Measurements from ENCODE around the gene ITGB3.

Gene ITGB3

DNA sequence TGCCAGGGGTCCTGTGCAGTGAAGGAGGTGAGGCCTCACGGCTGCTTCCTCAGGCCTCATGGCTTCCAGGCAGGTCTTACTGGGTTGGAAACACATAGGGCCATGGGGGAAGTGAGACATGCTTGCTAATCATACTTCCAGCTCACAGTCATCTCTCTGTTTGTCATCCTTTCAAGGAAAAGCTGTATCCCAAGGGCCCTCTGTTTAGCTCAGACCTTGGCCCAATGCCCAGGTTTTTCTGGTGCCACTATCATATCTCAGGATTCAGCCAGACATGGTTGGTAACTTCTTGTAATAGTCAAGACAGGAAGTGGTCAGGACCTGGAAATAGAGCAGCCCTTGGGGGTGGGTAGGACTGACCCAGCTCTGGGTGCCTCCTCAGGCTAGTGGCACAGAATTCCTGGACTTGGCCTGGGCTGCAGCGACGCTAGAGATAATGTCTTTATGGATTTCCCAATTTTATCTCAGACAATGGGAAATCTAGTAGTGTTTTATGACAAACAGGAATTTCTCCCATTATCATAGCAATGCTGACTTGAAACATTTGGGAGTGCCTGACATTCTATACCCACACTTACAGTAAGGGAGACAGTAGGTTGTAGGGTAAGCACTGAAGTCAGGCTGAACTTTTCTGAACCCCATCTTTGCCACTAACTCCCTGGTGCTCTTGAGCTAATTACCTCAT, 13.5 kb upstream of the ITGB3 start:
- Histone ChIP-seq H3K4ac (ENCODE audit: low read depth, low read length) (no peak overlapping the region), H2AFZ (ENCODE audit: insufficient read depth, low read length, poor library complexity) (peak overlapping the region; percentile 1), H4K91ac (ENCODE audit: low read depth, low read length) (no peak overlapping the region), H3K79me1 (ENCODE audit: low read length) (no peaks in the 10 kb centered on the region), H3K4me1 (ENCODE audit: control insufficient read depth in 1 of 2, insufficient read depth in 2 of 2, low read length in 2 of 2) (peaks cover 2 to 5% of the 10 kb centered on the region in 2 experiments), H3K27ac (ENCODE audit: low read depth, low read length) (no peak overlapping the region), H3K4me2 (ENCODE audit: low read length) (no peak overlapping the region), H2BK12ac (ENCODE audit: low read length) (no peak overlapping the region), H3K23ac (ENCODE audit: low read length) (no peak overlapping the region), H4K12ac (ENCODE audit: low read depth, low read length) (no peak overlapping the region), H4K8ac (ENCODE audit: low read depth, low read length) (no peak overlapping the region), H3K9ac (ENCODE audit: low read length) (no peak overlapping the region), H2BK120ac (ENCODE audit: insufficient read depth, low read length, poor library complexity) (no peak overlapping the region), H3K27me3 (ENCODE audit: insufficient read depth, low read length) (no peaks in the 10 kb centered on the region), H3K36me3 (ENCODE audit: control insufficient read depth in 1 of 2, insufficient read depth in 2 of 2, low read length in 2 of 2) (no peaks in the 10 kb centered on the region), H3K79me2 (ENCODE audit: control insufficient read depth, insufficient read depth, low read length, poor library complexity) (no peaks in the 10 kb centered on the region), H3K14ac (ENCODE audit: low read length) (no peak overlapping the region), H2BK5ac (ENCODE audit: low read depth, low read length, poor library complexity) (no peak overlapping the region), H3K4me3 (ENCODE audit: low read depth, low read length) (no peak overlapping the region), H2AK5ac (ENCODE audit: low read length) (no peak overlapping the region), H3K18ac (ENCODE audit: low read length) (no peak overlapping the region), H3K9me3 (ENCODE audit: insufficient read depth, low read depth, low read length) (no peaks in the 10 kb centered on the region)
- WGBS (ENCODE audit: extremely low coverage, insufficient coverage, insufficient read length), result no CpG with 5 or more reads among the region's 3 CpGs
- peak; percentile 33 to 49 for DNase-seq

- Histone ChIP-seq H3K27ac (ENCODE audit: low read depth, low read length) (no peak overlapping the region), H3K9ac (ENCODE audit: low read length) (no peak overlapping the region), H3K27me3 (ENCODE audit: insufficient read depth, low read length) (no peaks in the 10 kb centered on the region), H2AK5ac (ENCODE audit: low read length) (no peak overlapping the region), H3K4ac (ENCODE audit: low read depth, low read length) (no peak overlapping the region), H3K18ac (ENCODE audit: low read length) (no peak overlapping the region), H3K14ac (ENCODE audit: low read length) (no peak overlapping the region), H4K8ac (ENCODE audit: low read depth, low read length) (no peak overlapping the region), H3K9me3 (ENCODE audit: insufficient read depth, low read depth, low read length) (no peaks in the 10 kb centered on the region), H2BK120ac (ENCODE audit: insufficient read depth, low read length, poor library complexity) (no peak overlapping the region), H3K4me3 (ENCODE audit: low read depth, low read length) (no peak overlapping the region), H3K23ac (ENCODE audit: low read length) (no peak overlapping the region), H4K91ac (ENCODE audit: low read depth, low read length) (no peak overlapping the region), H3K4me1 (ENCODE audit: control insufficient read depth in 1 of 2, insufficient read depth in 2 of 2, low read length in 2 of 2) (peaks cover 2 to 5% of the 10 kb centered on the region in 2 experiments), H4K12ac (ENCODE audit: low read depth, low read length) (no peak overlapping the region), H3K79me2 (ENCODE audit: control insufficient read depth, insufficient read depth, low read length, poor library complexity) (no peaks in the 10 kb centered on the region), H3K79me1 (ENCODE audit: low read length) (no peaks in the 10 kb centered on the region), H2BK12ac (ENCODE audit: low read length) (no peak overlapping the region), H3K36me3 (ENCODE audit: control insufficient read depth in 1 of 2, insufficient read depth in 2 of 2, low read length in 2 of 2) (no peaks in the 10 kb centered on the region), H2BK5ac (ENCODE audit: low read depth, low read length, poor library complexity) (no peak overlapping the region), H3K4me2 (ENCODE audit: low read length) (no peak overlapping the region), H2AFZ (ENCODE audit: insufficient read depth, low read length, poor library complexity) (no peak overlapping the region)
- no peak for DNase-seq
- no CpG with 5 or more reads among the region's 3 CpGs for WGBS (ENCODE audit: extremely low coverage, insufficient coverage, insufficient read length)
These were observed 12.8 kb upstream of the ITGB3 start for GRCh38 chr17:47240806-47241205.

GRCh38 chr17:47242648-47243047, 11.0 kb upstream of the ITGB3 start:
- no CpG with 5 or more reads among the region's 2 CpGs for WGBS (ENCODE audit: extremely low coverage, insufficient coverage, insufficient read length)

GRCh38 chr17:47243737-47244598, 9.7 kb upstream of the ITGB3 start:
- no peak overlapping the region for H3K14ac ChIP-seq (ENCODE audit: low read length)

More at GRCh38 chr17:47242648-47243047, 11.0 kb upstream of the ITGB3 start:
- H3K27ac ChIP-seq (ENCODE audit: low read depth, low read length), result no peak overlapping the region
- H3K36me3 ChIP-seq (ENCODE audit: control insufficient read depth in 1 of 2, insufficient read depth in 2 of 2, low read length in 2 of 2), result no peaks in the 10 kb centered on the region
- H3K4me1 ChIP-seq (ENCODE audit: control insufficient read depth in 1 of 2, insufficient read depth in 2 of 2, low read length in 2 of 2), result peaks cover 2 to 5% of the 10 kb centered on the region in 2 experiments
- no peak overlapping the region for H3K23ac ChIP-seq (ENCODE audit: low read length)
- H2BK12ac ChIP-seq (ENCODE audit: low read length), result no peak overlapping the region
- no peaks in the 10 kb centered on the region for H3K27me3 ChIP-seq (ENCODE audit: insufficient read depth, low read length)
- no peak overlapping the region for H4K8ac ChIP-seq (ENCODE audit: low read depth, low read length)
- no peak overlapping the region for H4K12ac ChIP-seq (ENCODE audit: low read depth, low read length)
- H2AK5ac ChIP-seq (ENCODE audit: low read length), result no peak overlapping the region
- H2AFZ ChIP-seq (ENCODE audit: insufficient read depth, low read length, poor library complexity), result no peak overlapping the region
- H3K4me3 ChIP-seq (ENCODE audit: low read depth, low read length), result no peak overlapping the region
- no peak overlapping the region for H2BK120ac ChIP-seq (ENCODE audit: insufficient read depth, low read length, poor library complexity)
- no peak overlapping the region for H4K91ac ChIP-seq (ENCODE audit: low read depth, low read length)
- no peak overlapping the region for H3K4me2 ChIP-seq (ENCODE audit: low read length)
- no peak overlapping the region for H3K14ac ChIP-seq (ENCODE audit: low read length)
- H3K18ac ChIP-seq (ENCODE audit: low read length), result no peak overlapping the region
- no peaks in the 10 kb centered on the region for H3K79me1 ChIP-seq (ENCODE audit: low read length)
- no peak overlapping the region for H2BK5ac ChIP-seq (ENCODE audit: low read depth, low read length, poor library complexity)
- no peaks in the 10 kb centered on the region for H3K9me3 ChIP-seq (ENCODE audit: insufficient read depth, low read depth, low read length)
- H3K79me2 ChIP-seq (ENCODE audit: control insufficient read depth, insufficient read depth, low read length, poor library complexity), result no peaks in the 10 kb centered on the region
- DNase-seq, result no peak
- H3K9ac ChIP-seq (ENCODE audit: low read length), result no peak overlapping the region
- H3K4ac ChIP-seq (ENCODE audit: low read depth, low read length), result no peak overlapping the region

More at GRCh38 chr17:47243737-47244598, 9.7 kb upstream of the ITGB3 start:
- Histone ChIP-seq H4K12ac (ENCODE audit: low read depth, low read length) (no peak overlapping the region), H3K27ac (ENCODE audit: low read depth, low read length) (no peak overlapping the region), H3K9ac (ENCODE audit: low read length) (no peak overlapping the region), H2BK120ac (ENCODE audit: insufficient read depth, low read length, poor library complexity) (no peak overlapping the region), H3K4me1 (ENCODE audit: control insufficient read depth in 1 of 2, insufficient read depth in 2 of 2, low read length in 2 of 2) (peaks cover 2 to 5% of the 10 kb centered on the region in 2 experiments), H4K8ac (ENCODE audit: low read depth, low read length) (no peak overlapping the region), H2BK12ac (ENCODE audit: low read length) (no peak overlapping the region), H3K79me2 (ENCODE audit: control insufficient read depth, insufficient read depth, low read length, poor library complexity) (no peaks in the 10 kb centered on the region), H2AK5ac (ENCODE audit: low read length) (no peak overlapping the region), H3K18ac (ENCODE audit: low read length) (no peak overlapping the region), H2BK5ac (ENCODE audit: low read depth, low read length, poor library complexity) (no peak overlapping the region), H3K4me2 (ENCODE audit: low read length) (no peak overlapping the region), H3K79me1 (ENCODE audit: low read length) (no peaks in the 10 kb centered on the region), H3K27me3 (ENCODE audit: insufficient read depth, low read length) (no peaks in the 10 kb centered on the region), H3K23ac (ENCODE audit: low read length) (no peak overlapping the region), H2AFZ (ENCODE audit: insufficient read depth, low read length, poor library complexity) (no peak overlapping the region), H3K9me3 (ENCODE audit: insufficient read depth, low read depth, low read length) (no peaks in the 10 kb centered on the region), H3K4me3 (ENCODE audit: low read depth, low read length) (no peak overlapping the region), H3K4ac (ENCODE audit: low read depth, low read length) (no peak overlapping the region), H3K36me3 (ENCODE audit: control insufficient read depth in 1 of 2, insufficient read depth in 2 of 2, low read length in 2 of 2) (no peaks in the 10 kb centered on the region), H4K91ac (ENCODE audit: low read depth, low read length) (no peak overlapping the region)
- DNase-seq, result no peak
- no CpG with 5 or more reads among the region's 9 CpGs for WGBS (ENCODE audit: extremely low coverage, insufficient coverage, insufficient read length)
